KOPT-K1 (cell line): Measurements from ENCODE around the gene IBTK.
"Not testable (repeated sequence)": the region's sequence is repeated elsewhere in the genome, so short reads cannot be mapped to it uniquely, and the experiment has no call there.

Source experiments
- H3K27ac ChIP-seq: fragments of 200-600 bp; sonication (generic); 2 replicates; pipeline ENCODE4 v1.5.1; 2016; ENCODE audit warnings: antibody characterized with exemption, mild to moderate bottlenecking, low read depth, low read length; ENCODE audit not compliant: poor library complexity, severe bottlenecking
- H3K36me3 ChIP-seq: fragments of 200-600 bp; sonication (generic); 2 replicates; pipeline ENCODE4 v1.5.1; 2017; ENCODE audit warnings: antibody characterized with exemption, mild to moderate bottlenecking, low read length, moderate library complexity; ENCODE audit not compliant: insufficient read depth
- H3K9me3 ChIP-seq: fragments of 200-600 bp; sonication (generic); 2 replicates; pipeline ENCODE4 v1.5.1; 2017; ENCODE audit warnings: antibody characterized with exemption, low read length, mild to moderate bottlenecking; ENCODE audit not compliant: insufficient read depth, poor library complexity, severe bottlenecking

IBTK gene

DNA sequence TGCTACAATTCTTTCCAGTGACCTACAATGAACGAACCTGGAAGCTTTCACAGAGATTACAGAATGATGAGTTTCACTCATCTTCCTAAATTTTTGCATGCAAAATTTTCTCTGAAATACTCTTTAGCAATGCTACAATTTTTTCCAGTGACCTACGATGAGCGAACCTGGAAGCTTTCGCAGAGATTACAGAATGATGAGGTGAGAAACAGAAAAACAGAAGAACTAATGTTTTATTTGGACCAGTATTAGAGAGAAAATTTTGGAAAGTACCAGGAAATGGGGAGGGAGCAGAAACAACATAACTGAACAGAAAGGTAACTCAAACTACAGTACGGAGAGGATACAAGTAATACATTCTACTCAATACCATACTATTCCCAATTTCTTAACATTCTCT is 75.0 kb downstream of the IBTK start:
- peaks cover 77% of the 10 kb centered on the region for H3K36me3 ChIP-seq
- H3K9me3 ChIP-seq: no peaks in the 10 kb centered on the region
- H3K27ac ChIP-seq: no peak overlapping the region

- H3K9me3 ChIP-seq: no peaks in the 10 kb centered on the region
- peaks cover 67% of the 10 kb centered on the region for H3K36me3 ChIP-seq
- no peak overlapping the region for H3K27ac ChIP-seq
Observed at GRCh38 chr6:82169138-82169876, 78.2 kb downstream of the IBTK start.

DNA sequence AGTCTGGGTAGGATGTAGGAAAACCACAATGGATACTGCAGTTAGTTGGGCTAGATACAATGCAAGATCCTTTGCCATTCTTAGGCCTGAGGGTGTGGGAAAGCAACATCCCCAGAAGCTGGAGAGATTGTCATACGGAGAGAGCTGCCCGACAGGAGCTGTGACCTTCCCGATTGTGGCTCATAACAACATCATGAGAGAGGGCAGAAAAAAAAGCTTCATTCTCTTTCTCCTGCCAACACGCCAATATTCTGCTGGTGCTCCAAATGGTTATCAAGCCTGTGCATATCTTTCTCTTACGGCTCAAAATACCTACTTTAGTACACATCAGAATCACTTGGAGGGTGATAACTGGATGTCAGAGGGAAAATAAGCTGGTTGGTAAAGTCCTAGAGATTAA is 81.1 kb downstream of the IBTK start:
- H3K9me3 ChIP-seq: no peaks in the 10 kb centered on the region
- H3K27ac ChIP-seq: no peak overlapping the region
- peaks cover 40% of the 10 kb centered on the region for H3K36me3 ChIP-seq

- H3K9me3 ChIP-seq: no peaks in the 10 kb centered on the region
- H3K36me3 ChIP-seq: no peaks in the 10 kb centered on the region; the same call in 1 of the 2 replicates
Observed at GRCh38 chr6:82160255-82160990, 87.1 kb downstream of the IBTK start.

DNA sequence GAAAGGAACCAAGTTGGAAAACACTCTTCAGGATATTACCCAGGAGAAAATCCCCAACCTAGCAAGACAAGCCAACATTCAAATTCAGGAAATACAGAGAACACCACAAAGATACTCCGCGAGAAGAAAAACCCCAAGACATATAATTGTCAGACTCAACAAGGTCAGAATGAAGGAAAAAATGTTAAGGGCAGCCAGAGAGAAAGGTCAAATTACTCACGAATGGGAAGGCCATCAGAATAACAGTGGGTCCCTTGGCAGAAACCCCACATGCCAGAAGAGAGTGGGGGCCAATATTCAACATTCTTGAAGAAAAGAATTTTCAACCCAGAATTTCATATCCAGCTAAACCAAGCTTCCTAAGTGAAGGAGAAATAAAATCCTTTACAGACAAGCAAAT is 94.8 kb downstream of the IBTK start:
- H3K9me3 ChIP-seq, H3K36me3 ChIP-seq, H3K27ac ChIP-seq: not testable (repeated sequence)

More at GRCh38 chr6:82160255-82160990, 87.1 kb downstream of the IBTK start:
- H3K27ac ChIP-seq: no peak overlapping the region

GRCh38 chr6:82151147-82151546 is 96.4 kb downstream of the IBTK start:
- not testable (repeated sequence) for H3K9me3 ChIP-seq, H3K36me3 ChIP-seq, H3K27ac ChIP-seq

DNA sequence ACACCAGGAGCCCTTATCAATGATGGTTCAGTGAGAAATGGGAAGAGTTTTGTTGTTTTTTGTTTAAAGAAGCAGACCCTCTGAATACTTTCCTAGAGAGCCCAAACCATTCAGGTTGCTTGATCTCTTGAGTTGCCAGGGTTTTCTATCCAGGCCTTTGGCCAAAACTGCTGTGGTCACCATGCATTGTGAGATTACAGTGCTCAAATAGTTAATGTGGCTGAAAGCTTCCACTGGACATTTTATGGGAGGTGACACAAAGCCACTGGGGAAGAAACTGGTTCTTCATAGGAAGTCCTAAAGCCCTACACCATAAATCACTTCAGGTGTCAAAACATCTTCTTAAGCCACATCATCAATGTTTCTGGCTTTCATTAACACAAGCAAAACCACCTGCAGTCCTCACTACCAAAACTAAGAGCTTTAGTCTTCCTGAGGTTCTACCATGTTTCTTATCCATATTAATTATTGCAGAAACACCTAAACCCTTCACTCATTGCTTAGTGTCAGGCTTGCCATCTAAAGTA is 101.6 kb downstream of the IBTK start:
- no peaks in the 10 kb centered on the region for H3K36me3 ChIP-seq
- H3K9me3 ChIP-seq: no peaks in the 10 kb centered on the region
- no peak overlapping the region for H3K27ac ChIP-seq

GRCh38 chr6:82144852-82145340 is 102.6 kb downstream of the IBTK start:
- Histone ChIP-seq H3K36me3 (no peaks in the 10 kb centered on the region), H3K9me3 (no peaks in the 10 kb centered on the region), H3K27ac (no peak overlapping the region)

DNA sequence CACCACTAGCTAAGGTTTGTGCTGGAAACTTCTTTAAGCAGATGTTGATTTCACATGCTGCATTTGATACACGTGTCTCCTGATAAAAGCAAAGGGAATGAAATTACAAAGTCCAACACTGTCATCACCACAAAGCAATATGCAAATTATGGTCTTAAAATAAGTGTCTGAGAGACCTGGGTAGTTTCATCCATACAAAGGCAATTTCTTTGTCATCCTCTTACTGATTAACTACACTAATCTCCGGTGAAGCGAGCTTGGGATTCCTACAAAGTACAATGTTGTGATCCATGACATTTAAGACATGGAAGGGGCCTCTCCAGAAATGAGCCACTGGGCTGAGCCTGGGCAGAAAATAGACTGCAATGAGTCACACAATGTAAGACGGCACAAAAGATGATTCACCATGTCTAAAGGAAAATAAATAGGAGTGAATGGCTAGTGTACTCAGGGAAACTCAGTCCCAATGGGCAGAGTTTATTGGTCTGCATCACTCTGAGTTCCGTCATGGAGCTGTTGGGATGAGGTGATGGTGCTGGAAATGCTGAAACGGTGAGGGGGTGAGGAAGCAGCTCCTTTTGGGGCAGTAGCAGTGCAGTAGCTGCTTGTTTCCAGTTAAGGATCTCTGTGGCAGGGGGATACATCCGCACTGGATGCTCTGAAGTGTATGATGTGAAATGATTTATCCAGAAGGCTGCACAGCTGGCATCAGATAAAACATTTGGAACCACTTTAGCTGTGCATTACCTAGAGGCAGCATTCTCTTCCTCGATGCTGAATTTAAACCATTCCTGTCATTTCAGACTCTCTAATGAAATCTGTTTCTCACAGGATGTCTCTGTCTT is 103.3 kb downstream of the IBTK start:
- Histone ChIP-seq H3K27ac (no peak overlapping the region), H3K9me3 (no peaks in the 10 kb centered on the region)

GRCh38 chr6:82143041-82143481 is 104.5 kb downstream of the IBTK start:
- H3K36me3 ChIP-seq: no peaks in the 10 kb centered on the region
- no peaks in the 10 kb centered on the region for H3K9me3 ChIP-seq
- H3K27ac ChIP-seq: no peak overlapping the region

More for the DNA sequence above, 103.3 kb downstream of the IBTK start:
- no peaks in the 10 kb centered on the region for H3K36me3 ChIP-seq

DNA sequence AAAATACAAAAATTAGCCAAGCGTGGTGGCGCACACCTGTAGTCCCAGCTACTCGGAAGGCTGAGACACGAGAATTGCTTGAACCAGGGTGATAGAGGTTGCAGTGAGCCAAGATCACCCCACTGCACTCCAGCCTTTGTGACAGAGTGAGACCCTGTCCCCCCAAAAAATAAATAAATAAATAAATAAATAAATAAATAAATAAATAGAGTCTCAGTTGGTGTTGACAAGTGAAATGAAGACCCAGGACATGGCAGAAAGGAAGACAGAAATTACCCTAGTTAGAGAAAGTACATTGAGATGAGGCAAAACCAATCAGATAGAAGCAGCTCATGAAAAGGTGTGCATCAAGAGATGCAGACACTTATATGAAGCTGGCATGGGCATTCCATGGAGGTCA is 105.0 kb downstream of the IBTK start:
- Histone ChIP-seq H3K36me3 (no peaks in the 10 kb centered on the region), H3K27ac (no peak overlapping the region), H3K9me3 (no peaks in the 10 kb centered on the region)

DNA sequence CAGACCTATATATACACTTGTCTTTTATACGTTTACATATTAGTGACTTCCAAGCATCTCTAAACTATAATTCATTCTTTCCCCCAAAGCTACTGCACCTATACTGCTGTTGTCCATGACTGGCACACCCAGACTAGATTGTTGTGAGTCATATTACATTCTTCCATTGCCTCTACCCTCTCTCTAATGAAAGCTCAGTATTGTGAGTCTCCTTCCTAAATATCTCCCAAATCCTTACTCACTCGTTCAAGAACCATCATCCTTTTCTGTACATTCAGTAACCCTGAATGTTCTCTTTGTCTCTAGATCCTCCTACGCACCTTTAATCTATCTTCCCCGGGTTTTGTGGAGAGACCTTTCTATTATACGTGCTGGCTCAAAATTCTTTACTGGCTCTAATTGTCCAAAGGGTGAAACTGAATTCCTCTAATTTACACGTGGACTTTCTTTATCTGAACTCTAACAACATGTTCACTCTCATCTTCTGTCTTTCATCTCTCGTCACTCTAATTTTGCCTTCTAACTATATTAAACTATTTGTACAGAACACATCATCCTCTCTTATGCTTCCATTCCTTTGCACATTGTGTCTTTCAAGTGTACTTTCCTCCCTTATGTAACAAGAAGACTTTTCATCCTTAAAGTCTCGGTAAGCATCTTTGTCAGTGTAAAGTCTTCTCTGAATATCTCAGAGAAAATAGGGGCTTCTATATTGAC is 109.3 kb downstream of the IBTK start:
- Histone ChIP-seq H3K9me3 (no peaks in the 10 kb centered on the region), H3K36me3 (no peaks in the 10 kb centered on the region), H3K27ac (no peak overlapping the region)

DNA sequence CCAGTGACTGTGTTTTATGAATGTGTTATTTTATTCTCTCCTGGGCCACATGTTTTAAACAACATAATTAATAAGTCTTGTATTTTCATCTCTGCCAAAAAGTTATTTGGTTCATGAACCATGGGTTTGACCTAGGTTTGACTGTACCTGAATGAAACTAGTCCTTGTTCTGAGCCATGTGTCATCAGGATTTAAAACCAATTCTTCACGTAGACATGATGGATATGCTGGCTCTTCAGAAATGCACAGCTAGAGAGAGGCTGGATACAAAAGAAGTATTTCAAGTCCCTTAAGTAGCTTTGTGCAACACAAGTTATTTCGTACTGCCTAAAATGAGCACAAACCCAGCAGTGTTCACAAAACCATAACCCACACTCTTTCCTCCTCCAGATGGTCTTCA is 116.1 kb downstream of the IBTK start:
- no peaks in the 10 kb centered on the region for H3K36me3 ChIP-seq
- no peak overlapping the region for H3K27ac ChIP-seq
- no peaks in the 10 kb centered on the region for H3K9me3 ChIP-seq

DNA sequence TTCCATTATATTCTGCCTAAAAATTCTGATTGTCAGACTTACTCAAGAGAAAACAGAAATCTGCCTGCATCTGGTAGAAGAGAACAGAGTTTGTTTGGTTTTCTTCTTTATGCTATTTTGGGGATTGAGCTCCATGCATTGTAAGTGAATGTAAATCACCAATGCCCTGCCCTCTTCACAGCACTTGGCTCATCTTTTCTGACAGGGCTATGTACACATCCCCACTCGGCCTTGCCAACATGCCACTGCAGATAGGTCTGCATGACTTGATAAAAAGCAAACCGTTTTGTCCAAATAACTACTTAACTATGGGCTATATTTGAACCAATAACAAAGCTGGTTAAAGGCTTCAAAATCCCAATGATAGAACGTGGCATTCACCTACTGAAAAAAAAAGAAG is 117.7 kb downstream of the IBTK start:
- H3K27ac ChIP-seq: no peak overlapping the region
- H3K9me3 ChIP-seq: no peaks in the 10 kb centered on the region
- H3K36me3 ChIP-seq: no peaks in the 10 kb centered on the region
